Heart left ventricle (tissue), 16 donors: ENCODE data around the gene ZC3H12C. TPM values are rescaled to one million over a fixed set of nuclear protein-coding genes. Genes with fewer than 3 reads are reported as not detected.

ENCODE experiments used
- ATAC-seq, 4 donors: fragments of 200-7000 bp; cut with Tn5 transposase; one replicate each; pipeline ENCODE4 v1.9.1; 2020 to 2022; ENCODE audit warnings: moderate library complexity in 4 of 4, mild to moderate bottlenecking in 3 of 4, moderate number of reproducible peaks in 1 of 4
- DNase-seq, 5 donors: peaks; one replicate each; pipeline ENCODE4 v3.0.0-alpha.2; 2020
- H3K27ac ChIP-seq, 12 donors: fragments of 200-600 bp; sonication (generic) in 4 of 12; one replicate each; pipeline versions ENCODE4 v1.5.0 to v1.8.0; 2016 to 2022; ENCODE audit warnings: mild to moderate bottlenecking in 2 of 12
- H3K27me3 ChIP-seq, 9 donors: fragments of 200-600 bp; sonication (generic) in 2 of 9; one replicate each; pipeline versions ENCODE4 v1.5.1 to v1.8.0; 2016 to 2022; ENCODE audit warnings: mild to moderate bottlenecking in 3 of 9
- H3K36me3 ChIP-seq, 9 donors: fragments of 200-600 bp; sonication (generic) in 2 of 9; one replicate each; pipeline versions ENCODE4 v1.5.0 to v1.8.0; 2018 to 2022; ENCODE audit warnings: mild to moderate bottlenecking in 2 of 9
- H3K4me1 ChIP-seq, 12 donors: fragments of 200-600 bp; sonication (generic) in 4 of 12; one replicate each; pipeline versions ENCODE4 v1.5.0 to v1.8.0; 2016 to 2022; ENCODE audit warnings: mild to moderate bottlenecking in 3 of 12
- H3K4me3 ChIP-seq, 12 donors: fragments of 200-600 bp; sonication (generic) in 4 of 12; one replicate each; pipeline versions ENCODE4 v1.5.0 to v1.8.0; 2017 to 2022; ENCODE audit warnings: mild to moderate bottlenecking in 9 of 12, moderate library complexity in 4 of 12
- H3K9me3 ChIP-seq, 12 donors: fragments of 200-600 bp; sonication (generic) in 4 of 12; one replicate each; pipeline versions ENCODE4 v1.5.0 to v1.8.0; 2016 to 2022; ENCODE audit warnings: mild to moderate bottlenecking in 1 of 12
- CTCF ChIP-seq, 12 donors: fragments of 200-600 bp; sonication (generic) in 4 of 12; IDR thresholded peaks; one replicate each; pipeline versions ENCODE4 v1.5.0 to v1.8.0; 2018 to 2022; ENCODE audit warnings: antibody characterized with exemption in 12 of 12, mild to moderate bottlenecking in 5 of 12
- POLR2A ChIP-seq, 2 donors: fragments of 450-650 bp; IDR thresholded peaks; one replicate each; pipeline ENCODE4 v1.6.1; 2017; ENCODE audit warnings: antibody characterized with exemption in 2 of 2, mild to moderate bottlenecking in 2 of 2, moderate library complexity in 2 of 2
- WGBS, 4 donors: extraction: QIAGEN DNeasy Blood & Tissue Kit in 2 of 4; methylation state at CpG; one replicate each; pipeline versions ENCODE4 v1.1.5 to v1.1.7; 2013 to 2018; 5-methylcytosine and 5-hydroxymethylcytosine counted together
- intact Hi-C, 10 donors: fragments of 100-400 bp; cut with DNase I; formaldehyde crosslinking; loops; one replicate each; pipeline versions ENCODE4 v1.11.1 to v1.14.2; 2022
- polyA plus RNA-seq, 2 donors: library from polyadenylated mRNA; stranded (reverse); fragments of 200-250 nt; gene quantifications; one replicate each; pipeline ENCODE4 v1.2.3, GENCODE V29; 2013
- total RNA-seq, 9 donors: library from RNA; depleted of rRNA in 2 of 9; stranded (reverse); fragments of >200 nt in 2 of 9; fragmentation: NEBNext Ultra II Directional in 3 of 9; extraction: Animal tissue kit (Norgen Biotek cat#: 25700) in 3 of 9; gene quantifications; one replicate each; pipeline versions ENCODE4 v1.1.0 to v1.2.4, GENCODE V29; 2016 to 2023
- donor health status: ischemic (EF 13 %, LVEDD 7.1; RV severe dilation, severe dysfunction).
- donor health status: healthy with polysubstance abuse.
- donor health status: DM: no; HTN: yes; CAD: no.
- donor health status: DM: no; HTN: no; CAD: no.
- donor health status: ischemic (EF 25% LVEDD 6.9; RV normal size, moderate dysfunction).
- donor health status: ischemic (EF 25% LVEDD 5.7; RV mildly dilated, moderate dysfunction).
- donor health status: healthy.
- donor health status: DM: yes; HTN: yes; CAD: no.
- donor health status: ischemic (EF 35%, LVEDD 5.7; RV mildly dilated, moderate dysfunction).
- donor health status: nonischemic (EF 11% LVEDD 7.7; RV severe dilation, severe dysfunction).
- donor health status: DM: yes; HTN: yes; CAD: no.
- donor health status: PGD.
- donor health status: ischemic (EF 29% LVEDD 5.4; RV normal size, mild dysfunction).
- donor health status: nonischemic (EF 23%, LVEDD 6.1; RV moderate dilation, normal function).

The ZC3H12C gene
- total and polyA plus RNA-seq, 11 donors = 2.1 to 24.3 (median 17.3) TPM

DNA sequence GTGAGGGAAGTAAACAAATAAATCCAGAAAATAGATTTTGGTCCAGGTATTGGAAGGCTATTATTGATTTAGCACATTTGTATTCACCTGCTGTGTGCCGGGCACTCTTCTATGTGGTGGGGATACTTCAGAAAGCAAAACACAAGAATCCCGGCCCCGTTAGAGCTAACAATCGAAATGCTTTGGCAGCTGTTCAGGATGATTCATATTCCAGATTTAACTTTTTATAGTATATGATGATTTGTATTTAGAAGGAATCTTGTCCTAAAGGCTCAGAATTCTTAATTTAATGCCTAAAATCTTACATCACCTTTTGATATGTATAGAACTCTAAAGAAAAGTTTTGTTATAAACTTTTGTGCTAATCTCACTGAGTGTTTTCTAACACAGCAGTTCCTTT is 28.0 kb downstream of the ZC3H12C start:
- H3K9me3 ChIP-seq = no peaks in the 10 kb centered on the region
- TF ChIP-seq CTCF (IDR thresholded peaks at IDR 0.05) (no peak), POLR2A (IDR thresholded peaks at IDR 0.05) (no peak)
- peak overlapping the region in 1 of 12 donors; percentile 14 for H3K4me3 ChIP-seq
- ATAC-seq (peak in 2 of 4 donors; percentile 52 to 54), DNase-seq (no peak)
- H3K27ac ChIP-seq = no peak overlapping the region
- WGBS, 4 donors = 0 to 17% (median 5%) methylated on average over 4 of the region's 4 CpGs
- peaks cover 0 to under 1% (median 0%) of the 10 kb centered on the region in 9 donors for H3K36me3 ChIP-seq
- H3K4me1 ChIP-seq = peaks cover 0 to 29% (median 12%) of the 10 kb centered on the region in 12 donors
- H3K27me3 ChIP-seq = no peaks in the 10 kb centered on the region
- intact Hi-C loops = no loop called here

- TF ChIP-seq POLR2A (IDR thresholded peaks at IDR 0.05) (no peak), CTCF (IDR thresholded peaks at IDR 0.05) (no peak)
- ATAC-seq = no peak
- no peaks in the 10 kb centered on the region for H3K27me3 ChIP-seq
- no peak for DNase-seq
- no peak overlapping the region for H3K27ac ChIP-seq
- H3K36me3 ChIP-seq = no peaks in the 10 kb centered on the region
- intact Hi-C loops = no loop called here
- peaks cover 0 to 32% (median 13%) of the 10 kb centered on the region in 12 donors for H3K4me1 ChIP-seq
- no peak overlapping the region for H3K4me3 ChIP-seq
- H3K9me3 ChIP-seq = no peaks in the 10 kb centered on the region
- whole genome bisulfite sequencing, 4 donors = 72 to 86% (median 80%) methylated on average over 3 of the region's 3 CpGs
Observed at GRCh38 chr11:110123003-110123402, 29.8 kb downstream of the ZC3H12C start.

- Histone ChIP-seq H3K4me1 (peaks cover 0 to 37% (median 14%) of the 10 kb centered on the region in 12 donors), H3K4me3 (no peak overlapping the region), H3K27me3 (no peaks in the 10 kb centered on the region), H3K27ac (no peak overlapping the region), H3K9me3 (no peaks in the 10 kb centered on the region), H3K36me3 (no peaks in the 10 kb centered on the region)
- WGBS, 4 donors = 25 to 58% (median 32%) methylated on average over 2 of the region's 2 CpGs
- TF ChIP-seq CTCF (IDR thresholded peaks at IDR 0.05) = no peak
- DNase-seq = no peak
- intact Hi-C loops = no loop called here
- no peak for ATAC-seq
Observed at GRCh38 chr11:110124605-110125004, 31.4 kb downstream of the ZC3H12C start.

DNA sequence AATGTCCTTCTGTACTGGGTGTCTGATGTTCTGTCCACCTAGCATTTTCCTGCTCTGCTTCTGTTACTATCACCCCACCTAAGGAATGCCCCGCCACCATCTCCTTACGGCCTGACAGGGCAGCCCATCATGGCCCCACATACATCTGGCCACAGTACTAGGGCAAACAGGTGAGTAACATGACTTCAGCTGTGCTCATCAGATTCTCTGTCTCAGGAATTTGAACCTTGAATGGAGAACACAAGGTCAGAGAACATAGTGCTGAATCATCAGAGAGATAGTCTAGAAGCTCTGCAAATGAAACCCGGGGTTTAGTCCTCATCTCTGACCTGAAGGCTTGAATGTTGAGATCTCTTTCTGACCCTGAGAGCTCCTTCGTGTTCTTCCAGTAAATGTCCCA is 32.4 kb downstream of the ZC3H12C start:
- no peak for TF ChIP-seq CTCF (IDR thresholded peaks at IDR 0.05)
- DNase-seq = no peak

More for the DNA sequence above, 32.4 kb downstream of the ZC3H12C start:
- Histone ChIP-seq H3K4me3 (no peak overlapping the region), H3K9me3 (no peaks in the 10 kb centered on the region), H3K27me3 (no peaks in the 10 kb centered on the region), H3K36me3 (no peaks in the 10 kb centered on the region), H3K4me1 (peaks cover 0 to 42% (median 16%) of the 10 kb centered on the region in 12 donors), H3K27ac (no peak overlapping the region)
- 93 to 98% (median 96%) methylated on average over 4 of the region's 4 CpGs for WGBS, 4 donors
- intact Hi-C loops = no loop called here
- ATAC-seq = peak in 1 of 4 donors; percentile 34
